HepG2 (cell line): ENCODE results near the gene CREB1. TPM values are rescaled to one million over a fixed set of nuclear protein-coding genes. Genes with fewer than 3 reads are reported as not detected.

Source experiments
- ETV6 ChIP-seq: sonication (generic); formaldehyde crosslinking; conservative IDR thresholded peaks from 2 replicates; pipeline ENCODE4 v1.4.0; 2020; ENCODE audit warnings: missing genetic modification reagents
- HOXA9 ChIP-seq: sonication (generic); formaldehyde crosslinking; IDR thresholded peaks from 2 replicates; pipeline ENCODE4 v1.8.1; 2022; ENCODE audit warnings: missing genetic modification reagents, mild to moderate bottlenecking, moderate library complexity, borderline replicate concordance
- MEIS1 ChIP-seq: sonication (generic); formaldehyde crosslinking; IDR thresholded peaks from 2 replicates; pipeline ENCODE4 v1.9.0; 2021; ENCODE audit warnings: mild to moderate bottlenecking, missing genetic modification reagents, moderate library complexity, borderline replicate concordance
- MYC ChIP-seq: sonication (generic); formaldehyde crosslinking; IDR thresholded peaks from 2 replicates; pipeline ENCODE4 v1.9.0; 2021; ENCODE audit warnings: missing genetic modification reagents, borderline replicate concordance
- NR2F2 ChIP-seq: IDR thresholded peaks from 2 replicates; pipeline ENCODE4 v1.6.1; 2012; ENCODE audit warnings: low read depth, inconsistent platforms, borderline replicate concordance
- PHF21A ChIP-seq: sonication (generic); formaldehyde crosslinking; IDR thresholded peaks from 2 replicates; pipeline ENCODE4 v1.5.0; 2020; ENCODE audit warnings: mild to moderate bottlenecking, missing genetic modification reagents
- U2AF2 ChIP-seq: fragments of 200-400 bp; formaldehyde crosslinking; IDR thresholded peaks from 2 replicates; pipeline ENCODE4 v1.6.1; 2017; ENCODE audit warnings: low read depth, mild to moderate bottlenecking, low read length
- ZNF251 ChIP-seq: sonication (generic); formaldehyde crosslinking; IDR thresholded peaks from 2 replicates; pipeline ENCODE4 v1.9.0; 2021; ENCODE audit warnings: mild to moderate bottlenecking, missing genetic modification reagents
- ZNF816 ChIP-seq: sonication (generic); formaldehyde crosslinking; IDR thresholded peaks from 2 replicates; pipeline ENCODE4 v1.8.0; 2022; ENCODE audit warnings: missing genetic modification reagents, mild to moderate bottlenecking, borderline replicate concordance
- ZSCAN31 ChIP-seq: sonication (generic); formaldehyde crosslinking; IDR thresholded peaks from 2 replicates; pipeline ENCODE4 v1.5.0; 2020; ENCODE audit warnings: low read depth, mild to moderate bottlenecking, missing genetic modification reagents
- polyA plus RNA-seq, 8 experiments: library from polyadenylated mRNA; depleted of rRNA in 3 of 8; stranded (reverse) in 7 of 8; unstranded in 1 of 8; fragments of >200 nt; fragmentation: Illumina TruSeq in 4 of 8; extraction: Trizol in 4 of 8; gene quantifications; 2 replicates each; pipeline versions ENCODE4 v1.2.1 to v1.2.3, GENCODE V29; 2011 to 2016; ENCODE audit warnings: low read depth in 4 of 8, missing spikeins in 1 of 8, mixed read lengths in 1 of 8; ENCODE audit not compliant: insufficient read depth in 1 of 8
- total RNA-seq, 5 experiments: library from RNA; depleted of rRNA; stranded (reverse); fragments of >200 nt; fragmentation: Illumina TruSeq; extraction: Trizol; gene quantifications; 2 replicates each; pipeline ENCODE4 v1.2.3, GENCODE V29; 2016; ENCODE audit warnings: low read depth in 1 of 5
- TF ChIP-seq, protein P1 (sequence below): sonication (generic); formaldehyde crosslinking; IDR thresholded peaks from 2 replicates; pipeline ENCODE4; 2020; ENCODE audit warnings: missing genetic modification reagents, mild to moderate bottlenecking, borderline replicate concordance
- TF ChIP-seq, protein P2 (sequence below): IDR thresholded peaks from 2 replicates; pipeline ENCODE4 v1.6.1; 2016
- TF ChIP-seq, protein P3 (sequence below): sonication (generic); formaldehyde crosslinking; IDR thresholded peaks from 2 replicates; pipeline ENCODE4 v1.4.0; 2020; ENCODE audit warnings: missing genetic modification reagents, mild to moderate bottlenecking, borderline replicate concordance
- TF ChIP-seq, protein P4 (sequence below): sonication (generic); formaldehyde crosslinking; IDR thresholded peaks from 2 replicates; pipeline ENCODE4 v1.4.0; 2020; ENCODE audit warnings: missing genetic modification reagents
- TF ChIP-seq, protein P5 (sequence below): sonication (generic); formaldehyde crosslinking; IDR thresholded peaks from 2 replicates; pipeline ENCODE4 v1.4.0; 2020; ENCODE audit warnings: mild to moderate bottlenecking, missing genetic modification reagents

The CREB1 gene
- total and polyA plus RNA-seq, 2 of the 13 experiments (the other 11 are each of a cell fraction or from before 2014, with no cell fraction given) = 51.8 to 51.9 TPM

DNA sequence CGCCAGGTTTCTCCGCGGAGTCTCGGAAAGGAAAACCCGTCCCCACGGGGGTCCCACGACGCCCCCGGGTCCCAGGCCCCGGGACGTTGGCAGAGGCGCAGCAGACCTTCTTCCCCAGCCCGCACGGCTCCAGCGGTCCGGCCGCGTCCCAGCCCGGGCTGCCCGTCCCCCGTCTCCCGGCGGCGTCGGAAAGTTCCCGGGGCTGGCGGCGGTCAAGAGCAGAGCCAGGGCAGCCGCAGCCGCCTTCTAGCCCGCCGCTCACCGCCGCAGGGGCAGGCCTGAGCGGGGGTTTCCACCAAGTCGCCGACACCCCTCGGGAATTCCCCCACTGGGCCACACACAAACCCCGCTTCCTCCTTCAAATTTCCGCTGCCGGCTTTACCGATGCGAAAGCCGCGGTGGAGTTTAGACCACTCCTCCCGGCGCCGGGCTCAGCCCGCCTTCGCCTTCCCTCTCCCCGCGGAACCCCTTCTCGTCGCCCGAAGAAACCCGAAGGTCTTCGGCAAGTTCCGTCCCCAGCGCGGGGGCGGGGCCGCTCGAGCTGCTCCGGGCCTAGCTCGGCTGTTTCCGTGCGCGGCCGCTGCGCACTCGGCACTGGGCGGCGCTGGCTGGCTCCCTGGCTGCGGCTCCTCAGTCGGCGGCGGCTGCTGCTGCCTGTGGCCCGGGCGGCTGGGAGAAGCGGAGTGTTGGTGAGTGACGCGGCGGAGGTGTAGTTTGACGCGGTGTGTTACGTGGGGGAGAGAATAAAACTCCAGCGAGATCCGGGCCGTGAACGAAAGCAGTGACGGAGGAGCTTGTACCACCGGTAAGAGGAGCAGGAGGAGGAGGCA, at the start of gene CREB1 (continued):
- TF ChIP-seq, protein P1, sequence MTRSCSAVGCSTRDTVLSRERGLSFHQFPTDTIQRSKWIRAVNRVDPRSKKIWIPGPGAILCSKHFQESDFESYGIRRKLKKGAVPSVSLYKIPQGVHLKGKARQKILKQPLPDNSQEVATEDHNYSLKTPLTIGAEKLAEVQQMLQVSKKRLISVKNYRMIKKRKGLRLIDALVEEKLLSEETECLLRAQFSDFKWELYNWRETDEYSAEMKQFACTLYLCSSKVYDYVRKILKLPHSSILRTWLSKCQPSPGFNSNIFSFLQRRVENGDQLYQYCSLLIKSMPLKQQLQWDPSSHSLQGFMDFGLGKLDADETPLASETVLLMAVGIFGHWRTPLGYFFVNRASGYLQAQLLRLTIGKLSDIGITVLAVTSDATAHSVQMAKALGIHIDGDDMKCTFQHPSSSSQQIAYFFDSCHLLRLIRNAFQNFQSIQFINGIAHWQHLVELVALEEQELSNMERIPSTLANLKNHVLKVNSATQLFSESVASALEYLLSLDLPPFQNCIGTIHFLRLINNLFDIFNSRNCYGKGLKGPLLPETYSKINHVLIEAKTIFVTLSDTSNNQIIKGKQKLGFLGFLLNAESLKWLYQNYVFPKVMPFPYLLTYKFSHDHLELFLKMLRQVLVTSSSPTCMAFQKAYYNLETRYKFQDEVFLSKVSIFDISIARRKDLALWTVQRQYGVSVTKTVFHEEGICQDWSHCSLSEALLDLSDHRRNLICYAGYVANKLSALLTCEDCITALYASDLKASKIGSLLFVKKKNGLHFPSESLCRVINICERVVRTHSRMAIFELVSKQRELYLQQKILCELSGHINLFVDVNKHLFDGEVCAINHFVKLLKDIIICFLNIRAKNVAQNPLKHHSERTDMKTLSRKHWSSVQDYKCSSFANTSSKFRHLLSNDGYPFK (CRISPR knock-in tag) = no peak; the same call in 1 of the 2 replicates
- TF ChIP-seq ZSCAN31 = peak; percentile 75; the same call in 1 of the 2 replicates
- 0 out of 2 replicates have a peak, but pooled peaks have one; percentile 28 for TF ChIP-seq ETV6
- no peak for TF ChIP-seq ZNF816 (CRISPR knock-in tag)
- peak; percentile 85 for TF ChIP-seq PHF21A (CRISPR knock-in tag)
- TF ChIP-seq, protein P2, sequence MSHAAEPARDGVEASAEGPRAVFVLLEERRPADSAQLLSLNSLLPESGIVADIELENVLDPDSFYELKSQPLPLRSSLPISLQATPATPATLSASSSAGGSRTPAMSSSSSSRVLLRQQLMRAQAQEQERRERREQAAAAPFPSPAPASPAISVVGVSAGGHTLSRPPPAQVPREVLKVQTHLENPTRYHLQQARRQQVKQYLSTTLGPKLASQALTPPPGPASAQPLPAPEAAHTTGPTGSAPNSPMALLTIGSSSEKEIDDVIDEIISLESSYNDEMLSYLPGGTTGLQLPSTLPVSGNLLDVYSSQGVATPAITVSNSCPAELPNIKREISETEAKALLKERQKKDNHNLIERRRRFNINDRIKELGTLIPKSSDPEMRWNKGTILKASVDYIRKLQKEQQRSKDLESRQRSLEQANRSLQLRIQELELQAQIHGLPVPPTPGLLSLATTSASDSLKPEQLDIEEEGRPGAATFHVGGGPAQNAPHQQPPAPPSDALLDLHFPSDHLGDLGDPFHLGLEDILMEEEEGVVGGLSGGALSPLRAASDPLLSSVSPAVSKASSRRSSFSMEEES (CRISPR knock-in tag) = peak; percentile 26; the same call in 1 of the 2 replicates
- TF ChIP-seq HOXA9 (CRISPR knock-in tag) = no peak; the same call in 1 of the 2 replicates
- TF ChIP-seq, protein P3, sequence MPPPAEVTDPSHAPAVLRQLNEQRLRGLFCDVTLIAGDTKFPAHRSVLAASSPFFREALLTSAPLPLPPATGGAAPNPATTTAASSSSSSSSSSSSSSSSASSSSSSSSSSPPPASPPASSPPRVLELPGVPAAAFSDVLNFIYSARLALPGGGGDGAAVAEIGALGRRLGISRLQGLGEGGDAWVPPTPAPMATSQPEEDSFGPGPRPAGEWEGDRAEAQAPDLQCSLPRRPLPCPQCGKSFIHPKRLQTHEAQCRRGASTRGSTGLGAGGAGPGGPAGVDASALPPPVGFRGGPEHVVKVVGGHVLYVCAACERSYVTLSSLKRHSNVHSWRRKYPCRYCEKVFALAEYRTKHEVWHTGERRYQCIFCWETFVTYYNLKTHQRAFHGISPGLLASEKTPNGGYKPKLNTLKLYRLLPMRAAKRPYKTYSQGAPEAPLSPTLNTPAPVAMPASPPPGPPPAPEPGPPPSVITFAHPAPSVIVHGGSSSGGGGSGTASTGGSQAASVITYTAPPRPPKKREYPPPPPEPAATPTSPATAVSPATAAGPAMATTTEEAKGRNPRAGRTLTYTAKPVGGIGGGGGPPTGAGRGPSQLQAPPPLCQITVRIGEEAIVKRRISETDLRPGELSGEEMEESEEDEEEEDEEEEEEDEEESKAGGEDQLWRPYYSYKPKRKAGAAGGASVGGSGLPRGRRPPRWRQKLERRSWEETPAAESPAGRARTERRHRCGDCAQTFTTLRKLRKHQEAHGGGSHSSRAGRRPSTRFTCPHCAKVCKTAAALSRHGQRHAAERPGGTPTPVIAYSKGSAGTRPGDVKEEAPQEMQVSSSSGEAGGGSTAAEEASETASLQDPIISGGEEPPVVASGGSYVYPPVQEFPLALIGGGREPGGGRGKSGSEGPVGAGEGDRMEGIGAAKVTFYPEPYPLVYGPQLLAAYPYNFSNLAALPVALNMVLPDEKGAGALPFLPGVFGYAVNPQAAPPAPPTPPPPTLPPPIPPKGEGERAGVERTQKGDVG (CRISPR knock-in tag) = no peak
- TF ChIP-seq, protein P4, sequence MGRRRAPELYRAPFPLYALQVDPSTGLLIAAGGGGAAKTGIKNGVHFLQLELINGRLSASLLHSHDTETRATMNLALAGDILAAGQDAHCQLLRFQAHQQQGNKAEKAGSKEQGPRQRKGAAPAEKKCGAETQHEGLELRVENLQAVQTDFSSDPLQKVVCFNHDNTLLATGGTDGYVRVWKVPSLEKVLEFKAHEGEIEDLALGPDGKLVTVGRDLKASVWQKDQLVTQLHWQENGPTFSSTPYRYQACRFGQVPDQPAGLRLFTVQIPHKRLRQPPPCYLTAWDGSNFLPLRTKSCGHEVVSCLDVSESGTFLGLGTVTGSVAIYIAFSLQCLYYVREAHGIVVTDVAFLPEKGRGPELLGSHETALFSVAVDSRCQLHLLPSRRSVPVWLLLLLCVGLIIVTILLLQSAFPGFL (CRISPR knock-in tag) = no peak
- peak; percentile 30 for TF ChIP-seq MYC (CRISPR knock-in tag)
- TF ChIP-seq ZNF251 (CRISPR knock-in tag) = no peak
- peak; percentile 95 for TF ChIP-seq MEIS1 (CRISPR knock-in tag)
- TF ChIP-seq, protein P5, sequence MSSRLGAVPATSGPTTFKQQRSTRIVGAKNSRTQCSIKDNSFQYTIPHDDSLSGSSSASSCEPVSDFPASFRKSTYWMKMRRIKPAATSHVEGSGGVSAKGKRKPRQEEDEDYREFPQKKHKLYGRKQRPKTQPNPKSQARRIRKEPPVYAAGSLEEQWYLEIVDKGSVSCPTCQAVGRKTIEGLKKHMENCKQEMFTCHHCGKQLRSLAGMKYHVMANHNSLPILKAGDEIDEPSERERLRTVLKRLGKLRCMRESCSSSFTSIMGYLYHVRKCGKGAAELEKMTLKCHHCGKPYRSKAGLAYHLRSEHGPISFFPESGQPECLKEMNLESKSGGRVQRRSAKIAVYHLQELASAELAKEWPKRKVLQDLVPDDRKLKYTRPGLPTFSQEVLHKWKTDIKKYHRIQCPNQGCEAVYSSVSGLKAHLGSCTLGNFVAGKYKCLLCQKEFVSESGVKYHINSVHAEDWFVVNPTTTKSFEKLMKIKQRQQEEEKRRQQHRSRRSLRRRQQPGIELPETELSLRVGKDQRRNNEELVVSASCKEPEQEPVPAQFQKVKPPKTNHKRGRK (CRISPR knock-in tag) = no peak; the same call in 1 of the 2 replicates
- TF ChIP-seq NR2F2 = no peak
- no peak for TF ChIP-seq U2AF2
